ENCODE results near the gene IKBKG. TPM values are rescaled to one million over a fixed set of nuclear protein-coding genes. Genes with fewer than 3 reads are reported as not detected.

IKBKG gene
- total RNA-seq, 1 experiment from 2014 or later, result 29.3 TPM

Other genes with a start within 250 kb of the IKBKG start
- 546 and 634 TPM in 2 replicates for gene FLNA, start 173.0 kb upstream of the IKBKG start, total RNA-seq (2022)
- 67.2 and 70.1 TPM in 2 replicates for gene EMD, start 168.3 kb upstream of the IKBKG start, total RNA-seq (2022)
- gene RPL10, start 149.2 kb upstream of the IKBKG start, total RNA-seq (2022), result 2,081 and 2,086 TPM in 2 replicates
- gene DNASE1L1, start 138.4 kb upstream of the IKBKG start, total RNA-seq (2022), result 8.8 and 9.7 TPM in 2 replicates
- 30.2 and 34.0 TPM in 2 replicates for gene TAFAZZIN, start 136.1 kb upstream of the IKBKG start, total RNA-seq (2022)
- gene ATP6AP1, start 118.9 kb upstream of the IKBKG start, total RNA-seq (2022), result 107 and 112 TPM in 2 replicates
- 68.7 and 69.5 TPM in 2 replicates for gene GDI1, start 110.5 kb upstream of the IKBKG start, total RNA-seq (2022)
- 75.9 and 82.3 TPM in 2 replicates for gene FAM50A, start 103.5 kb upstream of the IKBKG start, total RNA-seq (2022)
- gene PLXNA3, start 89.3 kb upstream of the IKBKG start, total RNA-seq (2022), result 58.4 and 61.5 TPM in 2 replicates
- gene LAGE3, start 68.3 kb upstream of the IKBKG start, total RNA-seq (2022), result 26.0 and 26.7 TPM in 2 replicates
- 38.8 and 42.5 TPM in 2 replicates for gene UBL4A, start 61.0 kb upstream of the IKBKG start, total RNA-seq (2022)
- gene SLC10A3, start 57.0 kb upstream of the IKBKG start, total RNA-seq (2022), result 19.6 and 22.5 TPM in 2 replicates
- gene FAM3A, start 31.4 kb upstream of the IKBKG start, total RNA-seq (2022), result 23.0 and 27.3 TPM in 2 replicates
- 83.6 and 103 TPM in 2 replicates for gene G6PD, start 774 bp upstream of the IKBKG start, total RNA-seq (2022)
- gene CTAG1A, start 37.5 kb downstream of the IKBKG start, total RNA-seq (2022), result not detected in 2 replicates
- not detected in 2 replicates for gene CTAG1B, start 71.7 kb downstream of the IKBKG start, total RNA-seq (2022)
- gene CTAG2, start 106.0 kb downstream of the IKBKG start, total RNA-seq (2022), result not detected in 2 replicates
- gene GAB3, start 203.5 kb downstream of the IKBKG start, total RNA-seq (2022), result not detected in 2 replicates
- gene DKC1, start 215.2 kb downstream of the IKBKG start, total RNA-seq (2022), result 106 and 107 TPM in 2 replicates

Data from Caco-2 (cell line).